ENCODE measurements around the gene WNK4. TPM values are rescaled to one million over a fixed set of nuclear protein-coding genes. Genes with fewer than 3 reads are reported as not detected.
A peak's percentile ranks its signal among the peaks of the same experiment; 100 is the strongest.

The WNK4 gene
- total and polyA plus RNA-seq, 10 of the 15 experiments (the other 5 are each of a cell fraction or from before 2014, with no cell fraction given), result 0.06 to 0.29 (median 0.13) TPM; not detected in 5

GRCh38 chr17:42773290-42774035 is 6.9 kb upstream of the WNK4 start, which contains the start of gene VPS25:
TSS of gene VPS25 (plus strand) at chr17:42773449. CDS start at chr17:42773476, 27 bp downstream.
- Histone ChIP-seq H3K27me3 (replicated peaks in 1 of 2; ENCODE audit: control insufficient read depth in 2 of 2, insufficient read depth in 2 of 2, low read length in 1 of 2) (no peaks in the 10 kb centered on the region), H3K36me3 (ENCODE audit: control insufficient read depth in 2 of 2, insufficient read depth in 2 of 2, low read length in 1 of 2) (peaks cover 0 to 2% of the 10 kb centered on the region in 2 experiments; a peak in 3 of 4 replicates), H3K27ac (ENCODE audit: control insufficient read depth, insufficient read depth) (peak within 1 kb of the TSS; percentile 86), H3K79me2 (ENCODE audit: control insufficient read depth, insufficient read depth, low read length) (peaks cover 9% of the 10 kb centered on the region), H3K4me1 (ENCODE audit: control insufficient read depth, insufficient read depth, low read length) (peaks cover 26% of the 10 kb centered on the region), H3K9ac (ENCODE audit: control insufficient read depth, insufficient read depth, low read length) (peak within 1 kb of the TSS; percentile 97), H3K9me3 (replicated peaks; ENCODE audit: control insufficient read depth, insufficient read depth, low read length) (no peaks in the 10 kb centered on the region), H2AFZ (ENCODE audit: control insufficient read depth, low read depth, low read length) (peak within 1 kb of the TSS; percentile 99), H4K20me1 (ENCODE audit: control insufficient read depth, insufficient read depth) (no peaks in the 10 kb centered on the region), H3K4me2 (ENCODE audit: control insufficient read depth, insufficient read depth) (peak within 1 kb of the TSS; percentile 88), H3K4me3 (peak within 1 kb of the TSS; percentile 75)
- 5% methylated on average over 39 of the region's 39 CpGs for WGBS (ENCODE audit: insufficient coverage, insufficient replicate concordance, low lambda C conversion rate, missing lambda C conversion rate)
- in situ Hi-C loops (cut with MboI) (no loop called here), intact Hi-C loops (cut with micrococcal nuclease; ENCODE audit: unreplicated experiment) (no loop called here)
- DNase-seq (ENCODE audit: low read depth, low spot score) (no peak), FAIRE-seq (peak; percentile 83), ATAC-seq (peak; percentile 93)
- TSS peak; percentile 83 for BruUV-seq (replicated peaks)
- ChIA-PET SMC1A (ENCODE audit: uncharacterized antibody, unreplicated experiment) (interaction anchor here (0.8 to 3.1 kb wide), 11 partner anchors 10 to 237 kb away, joined by 3 to 20 read pairs (median 3); partner anchors contain the start of genes NAGLU, PSMC3IP and RAMP2), POLR2A (interaction anchor here (0.5 to 2.3 kb wide), 14 partner anchors 10 to 225 kb away, joined by 3 to 11 read pairs (median 3); partner anchors contain the start of genes BECN1, RETREG3, RPL27 and TUBG1), CTCF (interaction anchor here (0.9 to 3.2 kb wide), 19 partner anchors 10 to 225 kb away, joined by 3 to 38 read pairs (median 4); partner anchors contain the start of genes BECN1, CCR10, CNTD1 and COA3), RAD21 (ENCODE audit: unreplicated experiment) (interaction anchor here (1.3 to 3.1 kb wide), 9 partner anchors 10 to 225 kb away, joined by 3 to 18 read pairs (median 6); partner anchors contain the start of genes BECN1, PSMC3IP and RPL27)
- TF ChIP-seq MLLT1 (IDR thresholded peaks at IDR 0.05) (peak; percentile 61; the same call in 1 of the 2 replicates), SP1 (IDR thresholded peaks at IDR 0.05; ENCODE audit: low read depth, low read length) (peak; percentile 49), NR2C2 (IDR thresholded peaks at IDR 0.05; ENCODE audit: borderline replicate concordance, control insufficient read depth, insufficient read length, low read depth) (no peak), BMI1 (IDR thresholded peaks at IDR 0.05; ENCODE audit: borderline replicate concordance) (no peak), TCF12 (IDR thresholded peaks at IDR 0.05; ENCODE audit: low read depth, low read length) (peak; percentile 83; the same call in 1 of the 2 replicates), ZBTB33 (IDR thresholded peaks at IDR 0.05) (no peak), SREBF2 (IDR thresholded peaks at IDR 0.05; ENCODE audit: low read length) (no peak; the same call in 1 of the 2 replicates), E4F1 (IDR thresholded peaks at IDR 0.05; ENCODE audit: borderline replicate concordance, partially characterized antibody) (peak; percentile 79), CREM (IDR thresholded peaks at IDR 0.05; ENCODE audit: low read depth) (0 out of 2 replicates have a peak, but pooled peaks have one; percentile 57), NR2C1 (IDR thresholded peaks at IDR 0.05) (peak; percentile 85), EGR1 (IDR thresholded peaks at IDR 0.05; ENCODE audit: borderline replicate concordance in 1 of 2, low read depth in 2 of 2, low read length in 2 of 2) (peak; percentile 59 to 85; a peak in 2 of 3 replicates), RB1 (IDR thresholded peaks at IDR 0.05; ENCODE audit: borderline replicate concordance) (peak; percentile 76; the same call in 1 of the 2 replicates), HDAC6 (IDR thresholded peaks at IDR 0.05; ENCODE audit: unreplicated experiment) (no peak), PAX5 (IDR thresholded peaks at IDR 0.05; ENCODE audit: borderline replicate concordance, low read depth, low read length) (no peak), ZNF217 (IDR thresholded peaks at IDR 0.05) (no peak), ZNF384 (IDR thresholded peaks at IDR 0.05; ENCODE audit: borderline replicate concordance, low read depth, low read length) (no peak)

All from GM12878 (cell line).